Spleen (tissue), 11 donors: ENCODE measurements around the gene CTNNBL1. TPM values are rescaled to one million over a fixed set of nuclear protein-coding genes. Genes with fewer than 3 reads are reported as not detected.
A peak's percentile ranks its signal among the peaks of the same experiment; 100 is the strongest.

Experiments
- DNase-seq: peaks from one replicate; pipeline ENCODE4 v3.0.0-alpha.2; 2020
- H3K27ac ChIP-seq, 8 donors: fragments of 200-600 bp; sonication (generic) in 7 of 8; 1 replicate in 4 of 8; 2 replicates in 4 of 8; pipeline versions ENCODE4 v1.5.0 to v1.8.0; 2016 to 2021; ENCODE audit warnings: inconsistent platforms in 4 of 8, mild to moderate bottlenecking in 4 of 8, moderate library complexity in 1 of 8
- H3K27me3 ChIP-seq, 7 donors: fragments of 200-600 bp; sonication (generic) in 6 of 7; replicated peaks in 1 of 7; 1 replicate in 4 of 7; 2 replicates in 3 of 7; pipeline versions ENCODE4 v1.5.0 to v1.8.0; 2016 to 2021; ENCODE audit warnings: inconsistent platforms in 3 of 7, mild to moderate bottlenecking in 1 of 7
- H3K36me3 ChIP-seq, 6 donors: fragments of 200-600 bp; sonication (generic) in 5 of 6; 1 replicate in 4 of 6; 2 replicates in 2 of 6; pipeline versions ENCODE4 v1.5.0 to v1.8.0; 2016 to 2021; ENCODE audit warnings: inconsistent platforms in 2 of 6
- H3K4me1 ChIP-seq, 6 donors: fragments of 200-600 bp; sonication (generic) in 5 of 6; 1 replicate in 3 of 6; 2 replicates in 3 of 6; pipeline versions ENCODE4 v1.5.0 to v1.8.0; 2016 to 2021; ENCODE audit warnings: inconsistent platforms in 3 of 6
- H3K4me3 ChIP-seq, 8 donors: fragments of 200-600 bp; sonication (generic) in 7 of 8; 1 replicate in 4 of 8; 2 replicates in 4 of 8; pipeline versions ENCODE4 v1.5.0 to v1.8.0; 2016 to 2021; ENCODE audit warnings: inconsistent platforms in 4 of 8, mild to moderate bottlenecking in 4 of 8, moderate library complexity in 2 of 8
- H3K9me3 ChIP-seq, 8 donors: fragments of 200-600 bp; sonication (generic) in 7 of 8; 1 replicate in 4 of 8; 2 replicates in 4 of 8; pipeline versions ENCODE4 v1.5.0 to v1.8.0; 2016 to 2021; ENCODE audit warnings: inconsistent platforms in 4 of 8
- CTCF ChIP-seq, 11 experiments: fragments of 200-600 bp in 7 of 11; fragments of 450-650 bp in 4 of 11; sonication (generic) in 4 of 11; IDR thresholded peaks in 8 of 11; conservative IDR thresholded peaks in 3 of 11; 1 replicate in 7 of 11; 2 replicates in 4 of 11; pipeline versions ENCODE4 v1.4.0 to v1.8.0; 2016 to 2021; ENCODE audit warnings: antibody characterized with exemption in 11 of 11, inconsistent platforms in 4 of 11, mild to moderate bottlenecking in 1 of 11
- POLR2A ChIP-seq, 3 donors: fragments of 450-650 bp; IDR thresholded peaks; one replicate each; pipeline ENCODE4 v1.5.1; 2017; ENCODE audit warnings: antibody characterized with exemption in 3 of 3, mild to moderate bottlenecking in 1 of 3
- POLR2AphosphoS5 ChIP-seq, 3 donors: sonication (generic); formaldehyde crosslinking; IDR thresholded peaks; one replicate each; pipeline ENCODE4 v1.5.1; 2017; ENCODE audit warnings: antibody characterized with exemption in 3 of 3
- WGBS, 5 donors: extraction: QIAGEN DNeasy Blood & Tissue Kit in 3 of 5; methylation state at CpG; one replicate each; pipeline versions ENCODE4 v1.1.5 to v1.1.7; 2013 to 2018; 5-methylcytosine and 5-hydroxymethylcytosine counted together
- intact Hi-C: fragments of 100-400 bp; cut with DNase I; formaldehyde crosslinking; loops from one replicate; pipeline ENCODE4 v1.15.0; 2023; ENCODE audit warnings: low total_unique reads
- polyA plus RNA-seq, 3 donors: library from polyadenylated mRNA; stranded (reverse); fragments of 200-250 nt; gene quantifications; one replicate each; pipeline ENCODE4 v1.2.1, GENCODE V29; 2013
- total RNA-seq, 7 donors: library from RNA; depleted of rRNA in 3 of 7; stranded (reverse); fragments of >200 nt in 3 of 7; fragmentation: NEBNext Ultra II Directional in 4 of 7; extraction: Animal tissue kit (Norgen Biotek cat#: 25700) in 4 of 7; gene quantifications; one replicate each; pipeline versions ENCODE4 v1.1.0 to v1.2.1, GENCODE V29; 2016 to 2021
- donor health status: healthy with polysubstance abuse.
- donor health status: DM: no; HTN: no; CAD: no; lungs with moderate emphysema.
- donor health status: DM: no; HTN: no; CAD: no.
- donor health status: Bipolar disorder and iron deficiency.
- donor health status: healthy.
- donor health status: DM: no; HTN: no; CAD: no.
- donor health status: DM: yes; HTN: yes; CAD: no.

Gene CTNNBL1
- total and polyA plus RNA-seq, 10 donors, result 46.5 to 135 (median 82.9) TPM

GRCh38 chr20:37879843-37880242 is 186.0 kb downstream of the CTNNBL1 start:
- intact Hi-C loops, result no loop called here

GRCh38 chr20:37880726-37881591 is 187.1 kb downstream of the CTNNBL1 start:
- WGBS, 5 donors, result 59 to 78% (median 65%) methylated on average over 17 to 18 of the region's 18 CpGs
- TF ChIP-seq POLR2A (IDR thresholded peaks at IDR 0.05), result no peak
- TF ChIP-seq CTCF (IDR thresholded peaks at IDR 0.05 in 8 of 11, conservative IDR thresholded peaks at IDR 0.05 in 3 of 11), result no peak
- peak; percentile 56 to 77 (median 76) for TF ChIP-seq POLR2AphosphoS5 (IDR thresholded peaks at IDR 0.05)
- Histone ChIP-seq H3K4me3 (no peak overlapping the region), H3K4me1 (peaks cover 0 to 19% (median 3%) of the 10 kb centered on the region in 6 donors), H3K27me3 (no peaks in the 10 kb centered on the region), H3K36me3 (peaks cover 0 to 2% (median 0%) of the 10 kb centered on the region in 6 donors), H3K27ac (no peak overlapping the region), H3K9me3 (no peaks in the 10 kb centered on the region)
- DNase-seq, result peak; percentile 84
- intact Hi-C loops, result no loop called here

More at GRCh38 chr20:37879843-37880242, 186.0 kb downstream of the CTNNBL1 start:
- Histone ChIP-seq H3K9me3 (no peaks in the 10 kb centered on the region), H3K36me3 (peaks cover 0 to 14% (median 4%) of the 10 kb centered on the region in 6 donors), H3K4me3 (no peak overlapping the region), H3K27ac (no peak overlapping the region), H3K27me3 (no peaks in the 10 kb centered on the region), H3K4me1 (peaks cover 0 to 14% (median 3%) of the 10 kb centered on the region in 6 donors)
- TF ChIP-seq POLR2A (IDR thresholded peaks at IDR 0.05) (no peak), POLR2AphosphoS5 (IDR thresholded peaks at IDR 0.05) (no peak), CTCF (IDR thresholded peaks at IDR 0.05 in 8 of 11, conservative IDR thresholded peaks at IDR 0.05 in 3 of 11) (no peak)
- 91 to 97% (median 95%) methylated on average over 1 of the region's 1 CpG for WGBS, 5 donors
- no peak for DNase-seq

- TF ChIP-seq POLR2AphosphoS5 (IDR thresholded peaks at IDR 0.05) (no peak), CTCF (IDR thresholded peaks at IDR 0.05 in 8 of 11, conservative IDR thresholded peaks at IDR 0.05 in 3 of 11) (no peak), POLR2A (IDR thresholded peaks at IDR 0.05) (no peak)
- DNase-seq, result no peak
These were observed 187.9 kb downstream of the CTNNBL1 start for GRCh38 chr20:37881601-37882343.

More at GRCh38 chr20:37881601-37882343, 187.9 kb downstream of the CTNNBL1 start:
- WGBS, 5 donors, result 77 to 86% (median 85%) methylated on average over 22 of the region's 22 CpGs
- no peak overlapping the region for H3K4me3 ChIP-seq
- no peaks in the 10 kb centered on the region for H3K9me3 ChIP-seq
- H3K27ac ChIP-seq, result no peak overlapping the region
- H3K27me3 ChIP-seq, result no peaks in the 10 kb centered on the region
- peaks cover 0 to 27% (median 10%) of the 10 kb centered on the region in 6 donors for H3K4me1 ChIP-seq
- intact Hi-C loops, result no loop called here
- no peaks in the 10 kb centered on the region for H3K36me3 ChIP-seq
